ENCODE data around the gene WRNIP1. TPM values are rescaled to one million over a fixed set of nuclear protein-coding genes. Genes with fewer than 3 reads are reported as not detected.
A peak's percentile ranks its signal among the peaks of the same experiment; 100 is the strongest.

Gene WRNIP1
- total RNA-seq, 1 experiment from 2014 or later, result 47.9 TPM

DNA sequence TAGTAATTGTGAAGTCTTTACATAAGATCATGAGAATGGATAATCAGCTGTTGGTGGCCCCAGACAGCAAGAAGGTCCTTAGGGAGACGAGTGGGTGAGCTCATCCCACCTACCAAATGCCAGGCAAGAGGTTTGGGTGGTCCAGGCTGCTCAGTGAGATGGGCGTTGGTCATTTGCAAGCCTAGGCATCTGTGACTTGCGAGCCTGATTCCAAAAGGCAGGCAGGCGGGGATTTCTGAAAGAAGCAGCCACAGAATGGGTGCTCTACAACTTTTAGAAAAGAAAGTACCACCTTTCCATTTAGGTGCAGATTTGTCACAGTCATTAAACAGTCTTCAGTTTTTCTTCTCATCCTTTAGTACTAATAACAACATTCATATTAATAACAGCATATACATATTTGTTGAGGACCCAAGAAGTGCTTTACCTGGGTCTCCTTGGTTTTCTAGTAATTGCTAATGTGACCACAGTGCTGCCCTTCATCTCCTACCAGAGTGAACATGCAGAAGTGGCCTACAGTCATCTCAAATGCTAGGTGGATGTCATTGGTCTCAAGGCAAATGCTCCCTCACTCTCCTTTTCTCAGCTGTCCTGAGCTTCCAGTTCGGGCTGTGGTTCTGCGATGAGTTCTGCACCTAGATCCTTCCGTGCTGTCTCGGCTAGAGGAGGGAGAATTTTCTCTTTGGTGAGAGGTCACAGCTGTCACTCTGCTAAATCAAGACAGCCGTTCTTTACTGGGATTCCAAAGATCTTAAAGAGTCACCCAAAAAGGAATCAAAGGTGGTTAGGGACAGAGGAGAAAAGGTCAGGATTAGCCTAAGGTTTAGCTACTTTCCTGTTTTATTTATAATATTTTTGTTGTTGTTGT lies 2.7 kb downstream of the WRNIP1 start:
- Histone ChIP-seq H3K79me2 (ENCODE audit: low read length) (peaks cover 74% of the 10 kb centered on the region), H2AFZ (ENCODE audit: low read length) (no peak overlapping the region), H3K27me3 (ENCODE audit: low read length) (no peaks in the 10 kb centered on the region), H3K9me2 (replicated peaks; ENCODE audit: insufficient read depth, low read length) (no peaks in the 10 kb centered on the region), H3K4me3 (ENCODE audit: low read length) (peak overlapping the region; percentile 99), H4K20me1 (ENCODE audit: insufficient read depth, low read depth, low read length) (peaks cover 41% of the 10 kb centered on the region), H3K27ac (ENCODE audit: low read length) (no peak overlapping the region), H3K36me3 (ENCODE audit: insufficient read depth, low read length) (peaks cover 43% of the 10 kb centered on the region; the same call in 1 of the 2 replicates), H3K9me3 (ENCODE audit: low read length) (no peaks in the 10 kb centered on the region), H3K9ac (ENCODE audit: low read length) (peak overlapping the region; percentile 97), H3K4me1 (ENCODE audit: low read length) (peaks cover 34% of the 10 kb centered on the region), H3K4me2 (ENCODE audit: low read depth, low read length, poor library complexity, severe bottlenecking) (peak overlapping the region; percentile 100)
- no peak for DNase-seq

- H3K9me2 ChIP-seq (replicated peaks; ENCODE audit: insufficient read depth, low read length), result no peaks in the 10 kb centered on the region
- no peaks in the 10 kb centered on the region for H3K27me3 ChIP-seq (ENCODE audit: low read length)
- peak overlapping the region; percentile 100 for H3K4me2 ChIP-seq (ENCODE audit: low read depth, low read length, poor library complexity, severe bottlenecking)
- no peak for DNase-seq
- peaks cover 34% of the 10 kb centered on the region for H3K4me1 ChIP-seq (ENCODE audit: low read length)
- no peak overlapping the region for H3K27ac ChIP-seq (ENCODE audit: low read length)
- peaks cover 44% of the 10 kb centered on the region; the same call in 1 of the 2 replicates for H3K36me3 ChIP-seq (ENCODE audit: insufficient read depth, low read length)
- H3K9ac ChIP-seq (ENCODE audit: low read length), result peak overlapping the region; percentile 97
- no peaks in the 10 kb centered on the region for H3K9me3 ChIP-seq (ENCODE audit: low read length)
- H3K4me3 ChIP-seq (ENCODE audit: low read length), result peak overlapping the region; percentile 99
- peaks cover 82% of the 10 kb centered on the region for H3K79me2 ChIP-seq (ENCODE audit: low read length)
- peaks cover 41% of the 10 kb centered on the region for H4K20me1 ChIP-seq (ENCODE audit: insufficient read depth, low read depth, low read length)
- no peak overlapping the region for H2AFZ ChIP-seq (ENCODE audit: low read length)
Measured at GRCh38 chr6:2768696-2769095, 3.5 kb downstream of the WRNIP1 start.

- H2AFZ ChIP-seq (ENCODE audit: low read length), result no peak overlapping the region
- H3K4me2 ChIP-seq (ENCODE audit: low read depth, low read length, poor library complexity, severe bottlenecking), result no peak overlapping the region
- H3K27ac ChIP-seq (ENCODE audit: low read length), result no peak overlapping the region
- no peak overlapping the region for H3K9ac ChIP-seq (ENCODE audit: low read length)
- no peaks in the 10 kb centered on the region for H3K9me3 ChIP-seq (ENCODE audit: low read length)
- no peaks in the 10 kb centered on the region for H3K9me2 ChIP-seq (replicated peaks; ENCODE audit: insufficient read depth, low read length)
- peaks cover 26% of the 10 kb centered on the region for H3K4me1 ChIP-seq (ENCODE audit: low read length)
- no peak overlapping the region for H3K4me3 ChIP-seq (ENCODE audit: low read length)
- DNase-seq, result no peak
- peaks cover 52% of the 10 kb centered on the region; the same call in 1 of the 2 replicates for H3K36me3 ChIP-seq (ENCODE audit: insufficient read depth, low read length)
- peaks cover 97% of the 10 kb centered on the region for H3K79me2 ChIP-seq (ENCODE audit: low read length)
- no peaks in the 10 kb centered on the region for H3K27me3 ChIP-seq (ENCODE audit: low read length)
- H4K20me1 ChIP-seq (ENCODE audit: insufficient read depth, low read depth, low read length), result peaks cover 41% of the 10 kb centered on the region
Measured at GRCh38 chr6:2770171-2770570, 5.0 kb downstream of the WRNIP1 start.

- no peaks in the 10 kb centered on the region for H3K9me2 ChIP-seq (replicated peaks; ENCODE audit: insufficient read depth, low read length)
- no peak overlapping the region for H3K4me2 ChIP-seq (ENCODE audit: low read depth, low read length, poor library complexity, severe bottlenecking)
- H3K79me2 ChIP-seq (ENCODE audit: low read length), result peaks cover 99% of the 10 kb centered on the region
- peaks cover 57% of the 10 kb centered on the region; the same call in 1 of the 2 replicates for H3K36me3 ChIP-seq (ENCODE audit: insufficient read depth, low read length)
- no peak overlapping the region for H3K4me3 ChIP-seq (ENCODE audit: low read length)
- no peaks in the 10 kb centered on the region for H3K9me3 ChIP-seq (ENCODE audit: low read length)
- no peak overlapping the region for H2AFZ ChIP-seq (ENCODE audit: low read length)
- no peaks in the 10 kb centered on the region for H3K27me3 ChIP-seq (ENCODE audit: low read length)
- H3K4me1 ChIP-seq (ENCODE audit: low read length), result peaks cover 26% of the 10 kb centered on the region
- H4K20me1 ChIP-seq (ENCODE audit: insufficient read depth, low read depth, low read length), result peaks cover 39% of the 10 kb centered on the region
- no peak overlapping the region for H3K9ac ChIP-seq (ENCODE audit: low read length)
- no peak overlapping the region for H3K27ac ChIP-seq (ENCODE audit: low read length)
- no peak for DNase-seq
Measured at GRCh38 chr6:2771079-2771478, 5.9 kb downstream of the WRNIP1 start.

GRCh38 chr6:2772840-2773239 lies 7.6 kb downstream of the WRNIP1 start:
- H4K20me1 ChIP-seq (ENCODE audit: insufficient read depth, low read depth, low read length), result peaks cover 23% of the 10 kb centered on the region
- peaks cover 16% of the 10 kb centered on the region for H3K4me1 ChIP-seq (ENCODE audit: low read length)
- H3K9me3 ChIP-seq (ENCODE audit: low read length), result no peaks in the 10 kb centered on the region
- DNase-seq, result no peak
- no peak overlapping the region for H3K27ac ChIP-seq (ENCODE audit: low read length)
- H3K9ac ChIP-seq (ENCODE audit: low read length), result no peak overlapping the region
- H3K36me3 ChIP-seq (ENCODE audit: insufficient read depth, low read length), result peaks cover 52% of the 10 kb centered on the region; the same call in 1 of the 2 replicates
- no peaks in the 10 kb centered on the region for H3K9me2 ChIP-seq (replicated peaks; ENCODE audit: insufficient read depth, low read length)
- no peak overlapping the region for H3K4me3 ChIP-seq (ENCODE audit: low read length)
- H3K79me2 ChIP-seq (ENCODE audit: low read length), result peaks cover 99% of the 10 kb centered on the region
- no peak overlapping the region for H2AFZ ChIP-seq (ENCODE audit: low read length)
- no peaks in the 10 kb centered on the region for H3K27me3 ChIP-seq (ENCODE audit: low read length)
- no peak overlapping the region for H3K4me2 ChIP-seq (ENCODE audit: low read depth, low read length, poor library complexity, severe bottlenecking)

GRCh38 chr6:2773449-2773848 lies 8.3 kb downstream of the WRNIP1 start:
- H3K36me3 ChIP-seq (ENCODE audit: insufficient read depth, low read length), result peaks cover 56% of the 10 kb centered on the region; the same call in 1 of the 2 replicates
- H3K9ac ChIP-seq (ENCODE audit: low read length), result no peak overlapping the region
- H3K4me1 ChIP-seq (ENCODE audit: low read length), result peaks cover 10% of the 10 kb centered on the region
- H4K20me1 ChIP-seq (ENCODE audit: insufficient read depth, low read depth, low read length), result peaks cover 19% of the 10 kb centered on the region
- no peak overlapping the region for H3K27ac ChIP-seq (ENCODE audit: low read length)
- DNase-seq, result no peak
- H3K27me3 ChIP-seq (ENCODE audit: low read length), result no peaks in the 10 kb centered on the region
- peaks cover 99% of the 10 kb centered on the region for H3K79me2 ChIP-seq (ENCODE audit: low read length)
- no peaks in the 10 kb centered on the region for H3K9me3 ChIP-seq (ENCODE audit: low read length)
- no peak overlapping the region for H3K4me2 ChIP-seq (ENCODE audit: low read depth, low read length, poor library complexity, severe bottlenecking)
- H3K9me2 ChIP-seq (replicated peaks; ENCODE audit: insufficient read depth, low read length), result no peaks in the 10 kb centered on the region
- H3K4me3 ChIP-seq (ENCODE audit: low read length), result no peak overlapping the region
- H2AFZ ChIP-seq (ENCODE audit: low read length), result no peak overlapping the region

DNA sequence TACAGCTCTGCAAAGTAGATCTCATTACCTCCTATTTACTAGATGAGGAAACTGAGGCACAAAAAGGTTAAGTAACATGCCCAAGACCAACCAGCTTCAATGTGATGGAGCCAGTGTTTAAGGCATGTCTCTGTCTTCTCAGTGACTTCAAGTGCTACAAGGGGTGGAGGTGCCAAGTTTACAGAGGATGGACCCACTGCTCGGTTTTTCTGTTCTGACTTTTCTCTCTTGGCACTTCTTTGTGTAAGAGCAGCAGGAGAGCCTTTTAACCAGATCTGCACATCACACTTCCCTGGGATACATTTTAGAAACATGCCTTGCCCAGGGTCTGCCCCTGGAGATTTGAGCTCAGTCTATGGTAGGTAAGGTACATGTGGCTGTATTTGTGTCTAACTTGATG lies 9.8 kb downstream of the WRNIP1 start:
- H3K79me2 ChIP-seq (ENCODE audit: low read length), result peaks cover 99% of the 10 kb centered on the region
- H4K20me1 ChIP-seq (ENCODE audit: insufficient read depth, low read depth, low read length), result peaks cover 17% of the 10 kb centered on the region
- no peaks in the 10 kb centered on the region for H3K9me2 ChIP-seq (replicated peaks; ENCODE audit: insufficient read depth, low read length)
- no peaks in the 10 kb centered on the region for H3K9me3 ChIP-seq (ENCODE audit: low read length)
- H3K4me3 ChIP-seq (ENCODE audit: low read length), result no peak overlapping the region
- no peak for DNase-seq
- H3K4me1 ChIP-seq (ENCODE audit: low read length), result 0 out of 2 replicates have a peak, but pooled peaks cover 3% of the 10 kb centered on the region
- H3K9ac ChIP-seq (ENCODE audit: low read length), result no peak overlapping the region
- no peak overlapping the region for H2AFZ ChIP-seq (ENCODE audit: low read length)
- H3K36me3 ChIP-seq (ENCODE audit: insufficient read depth, low read length), result peaks cover 54% of the 10 kb centered on the region; the same call in 1 of the 2 replicates
- H3K27ac ChIP-seq (ENCODE audit: low read length), result no peak overlapping the region
- no peaks in the 10 kb centered on the region for H3K27me3 ChIP-seq (ENCODE audit: low read length)
- no peak overlapping the region for H3K4me2 ChIP-seq (ENCODE audit: low read depth, low read length, poor library complexity, severe bottlenecking)

DNA sequence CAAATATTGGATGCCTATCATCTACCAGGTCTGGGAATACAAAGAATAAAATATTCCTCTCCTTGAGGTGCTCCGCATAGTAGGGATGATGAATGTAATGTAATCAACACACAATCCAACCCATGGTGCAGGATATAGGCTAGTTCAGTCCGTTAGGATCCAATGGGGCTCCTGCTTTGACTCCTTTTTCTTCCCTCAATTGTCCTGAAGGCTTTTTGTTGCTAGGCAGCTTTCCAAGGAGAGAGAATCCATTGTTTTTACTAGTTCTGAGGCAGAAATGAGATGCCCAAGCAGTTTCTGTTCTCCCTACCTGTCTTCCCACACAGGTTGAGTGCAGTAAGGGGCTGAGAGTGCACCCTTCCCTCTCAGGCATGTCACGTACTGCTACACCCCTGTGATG lies 12.1 kb downstream of the WRNIP1 start:
- Histone ChIP-seq H3K4me2 (ENCODE audit: low read depth, low read length, poor library complexity, severe bottlenecking) (no peak overlapping the region), H3K79me2 (ENCODE audit: low read length) (peaks cover 99% of the 10 kb centered on the region), H3K36me3 (ENCODE audit: insufficient read depth, low read length) (peaks cover 50% of the 10 kb centered on the region; the same call in 1 of the 2 replicates), H3K9ac (ENCODE audit: low read length) (no peak overlapping the region), H3K9me3 (ENCODE audit: low read length) (no peaks in the 10 kb centered on the region), H3K27me3 (ENCODE audit: low read length) (no peaks in the 10 kb centered on the region), H3K27ac (ENCODE audit: low read length) (no peak overlapping the region), H3K4me3 (ENCODE audit: low read length) (no peak overlapping the region), H4K20me1 (ENCODE audit: insufficient read depth, low read depth, low read length) (peaks cover 25% of the 10 kb centered on the region), H2AFZ (ENCODE audit: low read length) (no peak overlapping the region), H3K9me2 (replicated peaks; ENCODE audit: insufficient read depth, low read length) (no peaks in the 10 kb centered on the region), H3K4me1 (ENCODE audit: low read length) (no peaks in the 10 kb centered on the region)
- DNase-seq, result no peak

Data from Karpas-422 (cell line).